ENCODE measurements around the gene EEFSEC.

DNA sequence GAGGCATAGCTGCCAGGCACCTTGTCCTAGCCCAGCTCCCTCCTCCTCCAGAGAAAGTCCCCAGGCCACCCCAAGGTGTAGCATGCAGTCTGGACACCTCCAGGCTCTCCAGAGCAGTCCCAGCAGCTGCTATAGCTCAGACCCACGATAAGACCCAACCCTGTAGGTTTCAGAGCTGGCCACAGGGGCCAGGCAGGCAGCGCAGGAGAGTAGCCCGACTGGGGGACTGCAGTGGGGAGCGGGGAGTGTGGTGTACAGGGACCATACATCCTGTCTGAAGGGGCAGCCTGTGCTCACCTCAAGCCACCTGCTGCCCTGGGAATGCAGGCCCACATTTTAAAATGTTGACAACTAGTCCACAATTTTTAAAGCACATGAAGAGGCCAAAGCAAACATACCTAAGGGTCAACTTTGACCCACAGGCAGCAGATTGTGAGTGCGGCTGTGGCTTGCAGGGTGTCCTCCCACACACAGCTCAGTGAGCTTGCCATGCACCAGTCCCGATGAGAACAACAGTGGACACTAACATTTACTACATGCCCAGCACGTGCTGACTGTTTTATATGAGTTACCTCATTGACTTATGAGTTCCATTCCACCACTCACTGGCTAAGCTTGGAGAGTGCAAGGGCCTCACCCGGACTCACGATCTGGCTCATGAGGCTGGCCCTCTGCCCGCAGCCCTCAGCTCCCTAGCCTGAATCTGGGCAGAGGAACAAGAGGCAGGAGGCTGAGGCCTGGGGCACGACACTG lies 232.0 kb downstream of the EEFSEC start:
- TF ChIP-seq CTCF (conservative IDR thresholded peaks at IDR 0.05; ENCODE audit: low read length) = no peak
- no peak for TF ChIP-seq EZH2phosphoT487 (IDR thresholded peaks at IDR 0.05; ENCODE audit: borderline replicate concordance, low read depth, low read length)

Measured in OCI-LY7 (cell line).